Stimulated activated CD8-positive, alpha-beta memory T cell treated with anti-CD3 and anti-CD28 coated beads, Interleukin-4, amount 100 ng/mL, for 1 hour (primary cell): ENCODE data around the gene SLCO2A1.
"Not testable (repeated sequence)": the region's sequence is repeated elsewhere in the genome, so short reads cannot be mapped to it uniquely, and the experiment has no call there.

ENCODE experiments used
- DNase-seq, 2 donors: peaks; one replicate each; pipeline ENCODE4 v3.0.0-alpha.2; 2020; ENCODE audit warnings: low read depth in 2 of 2, low spot score in 1 of 2

Gene SLCO2A1

GRCh38 chr3:134029734-134030378 lies at the start of gene SLCO2A1:
Gene SLCO2A1, minus strand, starts transcription at chr3:134029925. Its CDS starts 123 bp downstream, at chr3:134029802.
- no peak for DNase-seq

GRCh38 chr3:134079111-134079547 lies 49.4 kb upstream of the SLCO2A1 start:
- no peak for DNase-seq

- DNase-seq = no peak
These were observed 48.6 kb upstream of the SLCO2A1 start for GRCh38 chr3:134078169-134078831.

GRCh38 chr3:134077649-134078161 lies 48.0 kb upstream of the SLCO2A1 start:
- no peak for DNase-seq

GRCh38 chr3:134076851-134077250 lies 47.1 kb upstream of the SLCO2A1 start:
- no peak for DNase-seq

- DNase-seq = no peak
These were observed 46.1 kb upstream of the SLCO2A1 start for GRCh38 chr3:134075846-134076245.

- DNase-seq = no peak
These were observed 45.8 kb upstream of the SLCO2A1 start for GRCh38 chr3:134075568-134075825.

- DNase-seq = no peak
These were observed 45.3 kb upstream of the SLCO2A1 start for GRCh38 chr3:134074790-134075567.

- no peak for DNase-seq
These were observed 44.5 kb upstream of the SLCO2A1 start for GRCh38 chr3:134074001-134074789.

GRCh38 chr3:134073583-134073945 lies 43.8 kb upstream of the SLCO2A1 start:
- no peak for DNase-seq

GRCh38 chr3:134072881-134073582 lies 43.3 kb upstream of the SLCO2A1 start:
- DNase-seq = no peak

- DNase-seq = not testable (repeated sequence)
These were observed 40.6 kb upstream of the SLCO2A1 start for GRCh38 chr3:134070281-134070680.

- DNase-seq = no peak
These were observed 38.7 kb upstream of the SLCO2A1 start for GRCh38 chr3:134068429-134068828.

GRCh38 chr3:134067531-134068161 lies 37.9 kb upstream of the SLCO2A1 start:
- DNase-seq = no peak

- no peak for DNase-seq
These were observed 37.2 kb upstream of the SLCO2A1 start for GRCh38 chr3:134066651-134067530.

- DNase-seq = no peak
These were observed 36.4 kb upstream of the SLCO2A1 start for GRCh38 chr3:134066158-134066541.

- no peak for DNase-seq
These were observed 35.8 kb upstream of the SLCO2A1 start for GRCh38 chr3:134065252-134066157.

- no peak for DNase-seq
These were observed 34.4 kb upstream of the SLCO2A1 start for GRCh38 chr3:134064081-134064480.
